H1 (cell line): ENCODE data around the gene CD164L2. TPM values are rescaled to one million over a fixed set of nuclear protein-coding genes. Genes with fewer than 3 reads are reported as not detected.

Source experiments
- CHD7 ChIP-seq: fragments of 300-600 bp; sonication (generic); IDR thresholded peaks from 2 replicates; pipeline ENCODE4 v1.7.1; 2012; ENCODE audit warnings: low read length, moderate library complexity, mild to moderate bottlenecking, inconsistent platforms; ENCODE audit not compliant: insufficient replicate concordance
- GABPA ChIP-seq: IDR thresholded peaks from 2 replicates; pipeline ENCODE4 v1.6.1; 2011; ENCODE audit warnings: mild to moderate bottlenecking, low read length, moderate library complexity, borderline replicate concordance; ENCODE audit not compliant: insufficient read depth
- MAFK ChIP-seq: IDR thresholded peaks from 2 replicates; pipeline ENCODE4 v1.6.1; 2012; ENCODE audit warnings: low read depth, mild to moderate bottlenecking, improper control_type of control experiment, low read length
- TAF7 ChIP-seq: optimal IDR thresholded peaks from 2 replicates; pipeline ENCODE3; 2011; ENCODE audit warnings: low read depth, mild to moderate bottlenecking, inconsistent platforms, low read length, moderate library complexity, borderline replicate concordance
- USF2 ChIP-seq: IDR thresholded peaks from 2 replicates; pipeline ENCODE4 v1.6.1; 2011; ENCODE audit warnings: low read length, improper control_type of control experiment
- polyA plus RNA-seq, 7 experiments: library from polyadenylated mRNA; depleted of rRNA in 3 of 7; stranded (reverse) in 5 of 7; unstranded in 2 of 7; fragments of >200 nt in 5 of 7; fragments of 200-250 nt in 2 of 7; gene quantifications; 1 replicate in 5 of 7; 2 replicates in 1 of 7; 4 replicates in 1 of 7; pipeline versions ENCODE4 v1.2.1 to v1.2.3, GENCODE V29; 2011 to 2013; ENCODE audit warnings: missing spikeins in 2 of 7, mixed read lengths in 2 of 7
- total RNA-seq: library from RNA; stranded (reverse); fragmentation: NEBNext Ultra II Directional; extraction: Animal tissue kit (Norgen Biotek cat#: 25700); gene quantifications from 2 replicates; pipeline ENCODE4 v1.2.1, GENCODE V29; 2021

The CD164L2 gene
- total and polyA plus RNA-seq, 2 of the 8 experiments (the other 6 are each of a cell fraction or from before 2014, with no cell fraction given): 3.3 TPM

- TF ChIP-seq CHD7 (no peak), MAFK (no peak), USF2 (no peak), TAF7 (no peak), GABPA (no peak)
- TF ChIP-seq, all 59 proteins: peak for 0
Measured at GRCh38 chr1:27331426-27331825, 51.7 kb downstream of the CD164L2 start (continued).
